HCT116 (cell line): ENCODE data around the gene ARHGAP19.

Source experiments
- JUND ChIP-seq: IDR thresholded peaks from 2 replicates; pipeline ENCODE4 v1.6.1; 2012
- POLR2AphosphoS5 ChIP-seq: IDR thresholded peaks from 2 replicates; pipeline ENCODE4 v1.6.1; 2011; ENCODE audit warnings: mild to moderate bottlenecking, low read depth, low read length, moderate library complexity
- RAD21 ChIP-seq: IDR thresholded peaks from 2 replicates; pipeline ENCODE4 v1.6.1; 2012; ENCODE audit warnings: low read depth, mild to moderate bottlenecking

DNA sequence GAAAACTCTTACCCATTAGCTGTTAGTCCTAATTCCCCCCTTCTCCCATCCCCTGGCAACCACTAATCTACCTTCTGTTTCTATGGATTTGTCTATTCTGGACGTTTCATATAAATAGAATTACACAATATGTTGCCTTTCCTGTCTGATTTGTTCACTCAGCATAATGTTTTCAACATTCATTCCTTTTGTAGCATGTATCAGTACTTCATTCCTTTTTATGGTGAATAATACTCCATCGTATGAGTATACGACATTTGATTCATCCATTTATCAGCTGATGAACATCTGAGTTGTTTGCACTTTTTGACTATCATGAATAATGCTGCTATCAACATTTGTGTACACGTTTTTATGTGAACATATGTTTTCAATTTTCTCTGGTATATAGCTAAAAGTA, 22.2 kb upstream of the ARHGAP19 start:
- TF ChIP-seq JUND, result no peak
- TF ChIP-seq RAD21, result no peak
- TF ChIP-seq POLR2AphosphoS5, result no peak
